Measurements from ENCODE around the gene GRK5.

The GRK5 gene

DNA sequence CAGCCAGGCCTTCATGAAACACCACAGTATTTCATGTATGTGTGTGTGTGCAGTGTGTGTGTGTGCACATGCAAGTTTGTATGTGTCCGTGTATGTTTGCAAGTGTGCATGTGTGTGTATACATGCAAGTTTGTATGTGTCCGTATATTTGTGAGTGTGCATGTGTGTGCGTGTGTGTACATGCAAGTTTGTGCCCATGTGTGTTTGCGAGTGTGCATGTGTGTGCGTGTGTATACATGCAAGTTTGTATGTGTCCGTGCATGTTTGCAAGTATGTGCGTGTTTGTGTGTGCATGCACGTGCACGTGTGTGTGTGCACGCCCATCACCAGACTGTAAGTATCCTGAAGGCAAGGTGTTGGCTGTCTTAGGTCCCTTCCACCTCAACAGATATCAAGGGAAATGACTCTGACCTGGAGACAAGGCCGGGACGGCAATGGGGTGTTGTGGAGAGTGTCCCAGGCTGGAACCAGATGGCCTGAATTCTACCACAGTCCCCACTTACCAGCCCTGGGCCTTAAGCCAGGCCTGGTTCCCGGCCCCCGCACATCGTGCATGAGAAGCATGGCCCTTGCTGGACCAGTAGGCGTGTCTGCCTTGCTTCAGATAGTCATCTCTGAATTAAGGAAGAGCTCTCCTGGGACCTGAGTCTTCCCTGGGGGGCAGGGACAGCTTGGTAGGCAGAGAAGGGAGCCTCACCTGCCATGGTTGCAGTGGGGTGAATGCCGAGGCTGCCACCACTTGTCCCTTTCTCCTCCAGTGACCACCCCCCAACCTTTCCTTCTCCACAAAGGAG, 140.0 kb downstream of the GRK5 start:
- no peak overlapping the region for H3K4me3 ChIP-seq (ENCODE audit: low read depth, low read length)
- DNase-seq (ENCODE audit: low read depth) = no peak
- TF ChIP-seq, protein P1, sequence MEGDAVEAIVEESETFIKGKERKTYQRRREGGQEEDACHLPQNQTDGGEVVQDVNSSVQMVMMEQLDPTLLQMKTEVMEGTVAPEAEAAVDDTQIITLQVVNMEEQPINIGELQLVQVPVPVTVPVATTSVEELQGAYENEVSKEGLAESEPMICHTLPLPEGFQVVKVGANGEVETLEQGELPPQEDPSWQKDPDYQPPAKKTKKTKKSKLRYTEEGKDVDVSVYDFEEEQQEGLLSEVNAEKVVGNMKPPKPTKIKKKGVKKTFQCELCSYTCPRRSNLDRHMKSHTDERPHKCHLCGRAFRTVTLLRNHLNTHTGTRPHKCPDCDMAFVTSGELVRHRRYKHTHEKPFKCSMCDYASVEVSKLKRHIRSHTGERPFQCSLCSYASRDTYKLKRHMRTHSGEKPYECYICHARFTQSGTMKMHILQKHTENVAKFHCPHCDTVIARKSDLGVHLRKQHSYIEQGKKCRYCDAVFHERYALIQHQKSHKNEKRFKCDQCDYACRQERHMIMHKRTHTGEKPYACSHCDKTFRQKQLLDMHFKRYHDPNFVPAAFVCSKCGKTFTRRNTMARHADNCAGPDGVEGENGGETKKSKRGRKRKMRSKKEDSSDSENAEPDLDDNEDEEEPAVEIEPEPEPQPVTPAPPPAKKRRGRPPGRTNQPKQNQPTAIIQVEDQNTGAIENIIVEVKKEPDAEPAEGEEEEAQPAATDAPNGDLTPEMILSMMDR (IDR thresholded peaks at IDR 0.05; ENCODE audit: low read depth, low read length) = no peak
- no peak for TF ChIP-seq MYC (IDR thresholded peaks at IDR 0.05; ENCODE audit: low read depth, low read length)
- TF ChIP-seq MAX (IDR thresholded peaks at IDR 0.05; ENCODE audit: low read depth, low read length) = no peak
- no peak for TF ChIP-seq POLR2A (IDR thresholded peaks at IDR 0.05; ENCODE audit: extremely low read depth, insufficient read length)

DNA sequence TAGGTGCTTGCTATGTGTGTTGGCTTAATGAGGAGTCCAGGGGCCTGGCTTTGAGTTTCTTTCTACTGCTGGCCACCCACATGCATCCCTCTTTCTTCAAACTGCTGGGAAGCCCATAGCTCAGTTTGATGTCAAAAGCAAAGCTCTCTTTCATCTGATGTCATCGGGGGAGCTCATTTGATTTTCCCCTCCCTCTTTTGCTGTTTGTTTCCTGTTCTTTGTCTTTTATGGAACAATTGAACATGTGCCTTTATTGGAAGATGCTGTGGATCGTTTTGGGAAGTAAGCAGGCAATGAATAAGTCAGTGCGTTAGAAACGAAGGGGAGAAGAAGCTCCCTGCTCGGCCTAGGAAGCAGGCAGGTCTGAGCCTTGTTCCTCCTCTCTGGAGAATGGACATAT, 140.7 kb downstream of the GRK5 start:
- no peak for DNase-seq (ENCODE audit: low read depth)
- H3K4me3 ChIP-seq (ENCODE audit: low read depth, low read length) = no peak overlapping the region
- TF ChIP-seq POLR2A (IDR thresholded peaks at IDR 0.05; ENCODE audit: extremely low read depth, insufficient read length) (no peak), MAX (IDR thresholded peaks at IDR 0.05; ENCODE audit: low read depth, low read length) (no peak), MYC (IDR thresholded peaks at IDR 0.05; ENCODE audit: low read depth, low read length) (no peak)
- TF ChIP-seq, protein P1 (IDR thresholded peaks at IDR 0.05; ENCODE audit: low read depth, low read length) = no peak

DNA sequence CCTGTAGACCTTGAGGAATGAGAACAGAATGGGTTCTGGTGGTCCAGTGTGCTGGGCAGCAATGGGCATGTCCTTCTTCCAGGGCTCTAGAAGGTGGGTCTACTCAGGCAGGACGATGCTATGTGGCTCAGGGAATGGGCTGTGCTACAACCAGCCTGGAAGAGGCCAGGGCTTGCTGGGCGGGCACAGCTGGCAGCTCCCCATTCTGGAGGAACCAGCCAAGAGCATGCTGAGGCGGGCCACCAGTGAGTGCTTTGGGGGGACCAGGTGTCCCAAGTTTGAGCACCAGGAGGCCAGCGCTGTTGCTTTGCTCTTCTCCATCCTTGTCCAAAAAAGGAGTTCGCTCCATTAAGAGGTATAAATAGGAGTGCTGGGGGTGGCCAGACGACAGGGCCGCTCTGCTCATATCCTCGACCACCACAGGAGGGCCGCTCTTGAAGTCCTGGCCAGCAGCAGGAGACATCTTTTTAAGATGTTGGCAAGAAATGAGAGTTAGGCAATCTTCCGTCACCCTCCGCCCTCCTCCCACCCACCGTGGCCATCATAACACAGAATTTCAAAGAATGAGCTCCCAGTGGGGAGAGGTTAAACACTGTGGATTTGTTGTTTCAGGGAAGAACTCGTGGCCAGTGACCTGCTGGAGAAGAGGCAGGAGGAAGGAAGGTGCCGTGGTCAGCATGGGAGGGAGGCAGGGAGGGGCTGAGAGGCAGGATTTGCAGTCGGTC, 141.3 kb downstream of the GRK5 start:
- DNase-seq (ENCODE audit: low read depth) = no peak
- no peak for TF ChIP-seq MYC (IDR thresholded peaks at IDR 0.05; ENCODE audit: low read depth, low read length)
- no peak overlapping the region for H3K4me3 ChIP-seq (ENCODE audit: low read depth, low read length)

- TF ChIP-seq POLR2A (IDR thresholded peaks at IDR 0.05; ENCODE audit: extremely low read depth, insufficient read length) = no peak
- TF ChIP-seq, protein P1 (IDR thresholded peaks at IDR 0.05; ENCODE audit: low read depth, low read length) = no peak
- TF ChIP-seq MAX (IDR thresholded peaks at IDR 0.05; ENCODE audit: low read depth, low read length) = no peak
- no peak for TF ChIP-seq MYC (IDR thresholded peaks at IDR 0.05; ENCODE audit: low read depth, low read length)
- DNase-seq (ENCODE audit: low read depth) = no peak
Measured at GRCh38 chr10:119349341-119349740, 142.0 kb downstream of the GRK5 start.

DNA sequence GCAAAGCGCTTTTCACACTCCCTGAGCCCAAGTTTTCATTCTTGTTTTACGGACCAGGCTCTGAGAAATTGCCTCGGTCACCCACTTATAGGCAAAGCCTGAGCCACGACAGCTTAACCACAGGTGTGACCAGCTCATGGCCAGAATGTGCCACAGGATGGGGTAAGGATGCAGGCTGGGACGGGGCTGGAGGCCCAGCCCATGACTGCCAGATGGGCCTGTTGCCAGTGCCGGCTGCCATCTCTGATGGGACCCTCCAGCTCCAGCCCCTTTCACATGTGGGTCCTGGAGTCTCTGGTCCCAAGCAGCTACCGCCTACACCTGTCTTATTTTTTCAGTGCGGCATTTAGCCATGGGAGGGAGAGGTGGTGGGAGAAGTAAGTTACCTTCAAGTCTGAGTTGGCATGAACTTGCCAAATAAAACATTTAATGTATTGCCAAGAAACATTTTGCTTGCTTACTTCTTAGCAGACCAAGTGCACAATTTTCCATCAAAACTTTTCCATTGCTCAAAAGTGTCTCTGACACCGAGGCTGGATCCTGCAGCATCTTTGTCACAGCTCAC, 142.6 kb downstream of the GRK5 start:
- no peak for DNase-seq (ENCODE audit: low read depth)
- no peak for TF ChIP-seq MAX (IDR thresholded peaks at IDR 0.05; ENCODE audit: low read depth, low read length)
- TF ChIP-seq POLR2A (IDR thresholded peaks at IDR 0.05; ENCODE audit: extremely low read depth, insufficient read length) = no peak
- TF ChIP-seq, protein P1 (IDR thresholded peaks at IDR 0.05; ENCODE audit: low read depth, low read length) = no peak
- H3K4me3 ChIP-seq (ENCODE audit: low read depth, low read length) = no peak overlapping the region

More at GRCh38 chr10:119349341-119349740, 142.0 kb downstream of the GRK5 start:
- H3K4me3 ChIP-seq (ENCODE audit: low read depth, low read length) = no peak overlapping the region

DNA sequence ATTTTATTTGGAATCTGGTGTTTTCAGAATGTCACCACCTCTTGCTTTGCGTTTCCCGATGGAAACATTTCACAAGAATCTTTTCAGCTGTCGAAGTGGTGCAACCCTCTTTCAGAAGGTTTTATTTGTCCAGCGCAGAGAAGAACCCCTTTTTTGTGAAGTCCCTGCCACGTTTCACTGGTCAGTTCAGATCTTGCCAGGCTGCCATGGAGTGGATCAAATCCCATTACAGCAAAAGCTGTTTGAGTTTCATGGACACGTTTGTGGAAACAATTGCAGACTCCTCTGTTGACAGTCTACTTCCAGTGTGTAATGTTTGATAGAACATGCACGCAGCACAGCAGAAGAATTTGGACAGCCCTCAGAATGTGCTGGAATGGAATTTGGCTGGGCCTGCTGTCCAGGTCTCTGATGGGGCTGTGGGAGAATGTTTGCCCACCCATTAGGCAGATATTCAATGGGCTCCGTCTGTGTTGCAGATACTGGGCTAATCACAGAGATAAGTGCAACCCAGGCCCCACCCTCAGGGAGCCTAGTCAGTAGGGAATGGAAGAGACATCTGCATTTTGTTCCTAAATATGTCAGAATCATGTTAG, 143.2 kb downstream of the GRK5 start:
- H3K4me3 ChIP-seq (ENCODE audit: low read depth, low read length) = no peak overlapping the region

More for the DNA sequence above, 143.2 kb downstream of the GRK5 start:
- DNase-seq (ENCODE audit: low read depth) = no peak
- TF ChIP-seq MYC (IDR thresholded peaks at IDR 0.05; ENCODE audit: low read depth, low read length) (no peak), POLR2A (IDR thresholded peaks at IDR 0.05; ENCODE audit: extremely low read depth, insufficient read length) (no peak), MAX (IDR thresholded peaks at IDR 0.05; ENCODE audit: low read depth, low read length) (no peak)
- TF ChIP-seq, protein P1 (IDR thresholded peaks at IDR 0.05; ENCODE audit: low read depth, low read length) = no peak
